B cell (primary cell): ENCODE measurements around the gene DENND2A. TPM values are rescaled to one million over a fixed set of nuclear protein-coding genes. Genes with fewer than 3 reads are reported as not detected.
"Not testable (repeated sequence)": the region's sequence is repeated elsewhere in the genome, so short reads cannot be mapped to it uniquely, and the experiment has no call there.

Experiments used
- ATAC-seq: fragments of 200-7000 bp; cut with Tn5 transposase; one replicate; pipeline ENCODE4 v1.10.0; 2021; ENCODE audit warnings: low read depth, mild to moderate bottlenecking, moderate number of reproducible peaks, moderate library complexity
- CTCF ChIA-PET: fragments of 350-600 bp; sonication (Branson Sonifier 250); formaldehyde crosslinking; loops from one replicate; lab custom pipeline; 2021; ENCODE audit warnings: antibody characterized with exemption, inconsistent platforms; lab: Charles Lee
- POLR2A ChIA-PET: fragments of 350-600 bp; sonication (Branson Sonifier 250); formaldehyde crosslinking; loops from one replicate; lab custom pipeline; 2021; ENCODE audit warnings: antibody characterized with exemption; lab: Charles Lee
- DNase-seq: peaks from one replicate; pipeline ENCODE4 v3.0.0; 2013
- H2AFZ ChIP-seq: 2 replicates; pipeline ENCODE4 v1.6.1; 2012; ENCODE audit warnings: mild to moderate bottlenecking, low read depth, low read length; ENCODE audit not compliant: insufficient read depth, poor library complexity, severe bottlenecking
- H3K27ac ChIP-seq, 2 donors: 1 replicate in 1 of 2; 2 replicates in 1 of 2; pipeline ENCODE4 v1.5.1; 2012 to 2013; ENCODE audit warnings: low read length in 2 of 2, mild to moderate bottlenecking in 2 of 2, moderate library complexity in 1 of 2
- H3K27me3 ChIP-seq, 4 experiments: fragments of 200-600 bp in 1 of 4; sonication (generic) in 1 of 4; replicated peaks in 1 of 4; 1 replicate in 2 of 4; 2 replicates in 2 of 4; pipeline versions ENCODE4 v1.6.1 to v1.7.0; 2013 to 2016; ENCODE audit warnings: low read length in 3 of 4, mild to moderate bottlenecking in 2 of 4, mixed read lengths in 1 of 4, moderate library complexity in 1 of 4; ENCODE audit not compliant: insufficient read depth in 4 of 4, control insufficient read depth in 3 of 4; ENCODE audit errors: control extremely low read depth in 1 of 4
- H3K36me3 ChIP-seq, 2 experiments: replicated peaks in 1 of 2; 1 replicate in 1 of 2; 2 replicates in 1 of 2; pipeline versions ENCODE4 v1.6.1 to v1.7.1; 2013; ENCODE audit warnings: low read length in 1 of 2; ENCODE audit not compliant: insufficient read depth in 2 of 2, control insufficient read depth in 1 of 2; ENCODE audit errors: control extremely low read depth in 1 of 2, extremely low read depth in 1 of 2
- H3K4me1 ChIP-seq, 2 donors: fragments of 200-600 bp in 1 of 2; sonication (generic) in 1 of 2; 1 replicate in 1 of 2; 2 replicates in 1 of 2; pipeline versions ENCODE4 v1.5.1 to v1.6.1; 2013 to 2017; ENCODE audit warnings: low read length in 2 of 2; ENCODE audit not compliant: control insufficient read depth in 2 of 2, insufficient read depth in 2 of 2
- H3K4me2 ChIP-seq: replicated peaks from 2 replicates; pipeline ENCODE3; 2012; ENCODE audit warnings: mild to moderate bottlenecking, low read depth, low read length; ENCODE audit not compliant: poor library complexity, severe bottlenecking
- H3K4me3 ChIP-seq, 5 experiments: fragments of 200-600 bp in 1 of 5; sonication (generic) in 1 of 5; 1 replicate in 3 of 5; 2 replicates in 2 of 5; pipeline versions ENCODE4 v1.5.1 to v1.7.0; 2011 to 2016; ENCODE audit warnings: low read length in 4 of 5, mild to moderate bottlenecking in 4 of 5, low read depth in 2 of 5, control low read depth in 1 of 5, moderate library complexity in 1 of 5; ENCODE audit not compliant: insufficient read depth in 1 of 5; ENCODE audit errors: control extremely low read depth in 1 of 5, extremely low read depth in 1 of 5
- H3K79me2 ChIP-seq: fragments of 200-600 bp; sonication (generic); one replicate; pipeline ENCODE4 v1.6.0; 2016; ENCODE audit warnings: low read length; ENCODE audit not compliant: control insufficient read depth, insufficient read depth
- H3K9ac ChIP-seq: fragments of 200-600 bp; sonication (generic); 2 replicates; pipeline ENCODE4 v1.6.1; 2017; ENCODE audit warnings: mild to moderate bottlenecking, low read length, moderate library complexity
- H3K9me3 ChIP-seq, 3 donors: one replicate each; pipeline versions ENCODE4 v1.6.1 to v1.7.1; 2013; ENCODE audit warnings: low read length in 2 of 3; ENCODE audit not compliant: control insufficient read depth in 2 of 3, insufficient read depth in 1 of 3; ENCODE audit errors: control extremely low read depth in 1 of 3
- H4K20me1 ChIP-seq: 2 replicates; pipeline ENCODE4 v1.6.0; 2012; ENCODE audit warnings: mild to moderate bottlenecking, low read length; ENCODE audit not compliant: insufficient read depth, control insufficient read depth, poor library complexity, severe bottlenecking
- H3K27ac Mint-ChIP-seq: one replicate; pipeline ENCODE4 v1.8.0; 2021; ENCODE audit warnings: mixed read lengths
- H3K27me3 Mint-ChIP-seq: one replicate; pipeline ENCODE4 v1.8.0; 2021; ENCODE audit warnings: mixed read lengths
- H3K4me1 Mint-ChIP-seq: one replicate; pipeline ENCODE4 v1.8.0; 2021; ENCODE audit warnings: mixed read lengths
- H3K4me3 Mint-ChIP-seq: one replicate; pipeline ENCODE4 v1.8.0; 2021; ENCODE audit warnings: mixed read lengths
- H3K9me3 Mint-ChIP-seq: one replicate; pipeline ENCODE4 v1.8.0; 2022; ENCODE audit warnings: mixed read lengths; ENCODE audit not compliant: insufficient read depth
- CTCF ChIP-seq: fragments of 200-600 bp; IDR thresholded peaks from one replicate; pipeline ENCODE4 v1.8.0; 2022; ENCODE audit warnings: antibody characterized with exemption, mild to moderate bottlenecking
- EZH2 ChIP-seq: IDR thresholded peaks from 2 replicates; pipeline ENCODE4 v1.6.1; 2012; ENCODE audit warnings: borderline replicate concordance, low read depth, mild to moderate bottlenecking, moderate library complexity, low read length; ENCODE audit not compliant: insufficient read depth, poor library complexity, severe bottlenecking
- WGBS: methylation state at CpG from one replicate; pipeline ENCODE4 v1.1.5; 2013; ENCODE audit warnings: missing lambda C conversion rate; ENCODE audit not compliant: insufficient coverage; 5-methylcytosine and 5-hydroxymethylcytosine counted together
- intact Hi-C: fragments of 100-400 bp; cut with micrococcal nuclease; formaldehyde crosslinking; loops from one replicate; pipeline ENCODE4 v1.10.0; 2022
- polyA plus RNA-seq: library from polyadenylated mRNA; depleted of rRNA; stranded (reverse); fragments of >200 nt; gene quantifications from 2 replicates; pipeline ENCODE4 v1.2.3, GENCODE V29; 2012
- total RNA-seq, 2 donors: library from RNA; stranded (reverse); fragments of 120-200 nt in 1 of 2; gene quantifications; 1 replicate in 1 of 2; 2 replicates in 1 of 2; pipeline versions ENCODE4 v1.2.3 to v1.2.4, GENCODE V29; 2013 to 2022

DENND2A gene
- total and polyA plus RNA-seq, 2 donors (not counting 1 experiment from before 2014, with no cell fraction given), result 0.31 TPM; not detected in 1

GRCh38 chr7:140568021-140568813, 72.4 kb downstream of the DENND2A start:
- POLR2A ChIA-PET, result no interaction called here
- no peak for DNase-seq
- no peak overlapping the region for H3K27ac Mint-ChIP-seq

GRCh38 chr7:140566186-140566585, 74.4 kb downstream of the DENND2A start:
- H3K4me1 Mint-ChIP-seq, H3K4me2 ChIP-seq, H3K27me3 Mint-ChIP-seq, POLR2A ChIA-PET, CTCF ChIA-PET, H3K79me2 ChIP-seq, H3K4me1 ChIP-seq, H3K9ac ChIP-seq, H3K27me3 ChIP-seq, H4K20me1 ChIP-seq, DNase-seq, H3K4me3 ChIP-seq, H3K9me3 Mint-ChIP-seq, intact Hi-C loops, H2AFZ ChIP-seq, H3K36me3 ChIP-seq, ATAC-seq, H3K4me3 Mint-ChIP-seq, H3K27ac ChIP-seq, H3K27ac Mint-ChIP-seq, H3K9me3 ChIP-seq: not testable (repeated sequence)
- 98% methylated on average over 5 of the region's 6 CpGs for WGBS

More at GRCh38 chr7:140568021-140568813, 72.4 kb downstream of the DENND2A start:
- Histone ChIP-seq H3K27ac (no peak overlapping the region), H3K79me2 (no peaks in the 10 kb centered on the region), H3K9ac (no peak overlapping the region), H3K36me3 (no peaks in the 10 kb centered on the region), H3K4me3 (no peak overlapping the region), H3K4me2 (no peak overlapping the region), H3K9me3 (no peaks in the 10 kb centered on the region), H3K4me1 (no peaks in the 10 kb centered on the region), H2AFZ (no peak overlapping the region), H4K20me1 (no peaks in the 10 kb centered on the region), H3K27me3 (peaks cover 0 to 3% (median 0%) of the 10 kb centered on the region in 4 experiments)
- Mint-ChIP-seq H3K27me3 (peaks cover 5% of the 10 kb centered on the region), H3K4me1 (no peaks in the 10 kb centered on the region), H3K4me3 (no peak overlapping the region), H3K9me3 (no peaks in the 10 kb centered on the region)
- CTCF ChIA-PET, result interaction anchor here (0.7 kb wide), 1 partner anchor 54 kb away, joined by 3 read pairs; no protein-coding TSS in a partner anchor
- ATAC-seq, result no peak
- 93% methylated on average over 17 of the region's 17 CpGs for WGBS
- intact Hi-C loops, result no loop called here
- TF ChIP-seq EZH2 (no peak), CTCF (no peak)

GRCh38 chr7:140565761-140566160, 74.9 kb downstream of the DENND2A start:
- 89% methylated on average over 3 of the region's 5 CpGs for WGBS
- H3K4me3 ChIP-seq, H3K4me3 Mint-ChIP-seq, H3K27ac Mint-ChIP-seq, DNase-seq, H3K4me2 ChIP-seq, H3K4me1 ChIP-seq, POLR2A ChIA-PET, CTCF ChIA-PET, H3K27me3 ChIP-seq, H3K9ac ChIP-seq, H3K27me3 Mint-ChIP-seq, H2AFZ ChIP-seq, ATAC-seq, H3K9me3 ChIP-seq, H3K79me2 ChIP-seq, intact Hi-C loops, H3K27ac ChIP-seq, H4K20me1 ChIP-seq, H3K36me3 ChIP-seq, H3K9me3 Mint-ChIP-seq, H3K4me1 Mint-ChIP-seq: not testable (repeated sequence)
